Epithelial cell of proximal tubule (primary cell): Measurements from ENCODE around the gene LMF1. TPM values are rescaled to one million over a fixed set of nuclear protein-coding genes. Genes with fewer than 3 reads are reported as not detected.

ENCODE experiments used
- DNase-seq: peaks from one replicate; pipeline ENCODE4 v3.0.0-alpha.2; 2011; ENCODE audit warnings: low read depth
- H3K4me3 ChIP-seq: 2 replicates; pipeline ENCODE4 v1.5.1; 2011; ENCODE audit warnings: low read depth, mild to moderate bottlenecking, low read length
- CTCF ChIP-seq: conservative IDR thresholded peaks from 2 replicates; pipeline ENCODE4 v1.5.1; 2012; ENCODE audit warnings: low read depth, mild to moderate bottlenecking, low read length
- total RNA-seq: library from RNA; depleted of rRNA; stranded (reverse); fragments of >200 nt; gene quantifications from 2 replicates; pipeline ENCODE4 v1.2.3, GENCODE V29; 2015

Gene LMF1
- total RNA-seq, 1 donor from 2014 or later: 8.2 TPM

GRCh38 chr16:965487-965886 is 5.3 kb downstream of the LMF1 start:
- TF ChIP-seq CTCF: no peak
- no peak overlapping the region for H3K4me3 ChIP-seq
- no peak for DNase-seq

GRCh38 chr16:965036-965395 is 5.8 kb downstream of the LMF1 start:
- H3K4me3 ChIP-seq: no peak overlapping the region
- no peak for TF ChIP-seq CTCF
- DNase-seq: no peak

- TF ChIP-seq CTCF: no peak
- no peak for DNase-seq
- H3K4me3 ChIP-seq: no peak overlapping the region
Measured at GRCh38 chr16:964356-965035, 6.3 kb downstream of the LMF1 start.

- TF ChIP-seq CTCF: no peak
- no peak overlapping the region for H3K4me3 ChIP-seq
- DNase-seq: no peak
Measured at GRCh38 chr16:963913-964312, 6.9 kb downstream of the LMF1 start.

GRCh38 chr16:962901-963814 is 7.6 kb downstream of the LMF1 start:
- H3K4me3 ChIP-seq: no peak overlapping the region
- TF ChIP-seq CTCF: no peak
- no peak for DNase-seq

- DNase-seq: no peak
- no peak for TF ChIP-seq CTCF
- no peak overlapping the region for H3K4me3 ChIP-seq
Measured at GRCh38 chr16:962366-962765, 8.4 kb downstream of the LMF1 start.
